Stomach (tissue), 4 donors: ENCODE results near the gene CHST9.

Experiments used
- CTCF ChIP-seq, 7 experiments: fragments of 450-650 bp in 4 of 7; fragments of 200-600 bp in 3 of 7; sonication (generic) in 3 of 7; IDR thresholded peaks; one replicate each; pipeline ENCODE4 v1.5.1; 2016 to 2019; ENCODE audit warnings: antibody characterized with exemption in 7 of 7, control low read depth in 2 of 7, mild to moderate bottlenecking in 1 of 7
- POLR2A ChIP-seq, 4 donors: fragments of 450-650 bp; IDR thresholded peaks; one replicate each; pipeline ENCODE4 v1.6.1; 2016; ENCODE audit warnings: antibody characterized with exemption in 4 of 4, control low read depth in 2 of 4, mild to moderate bottlenecking in 1 of 4, moderate library complexity in 1 of 4

- TF ChIP-seq POLR2A (IDR thresholded peaks at IDR 0.05) (no peak), CTCF (IDR thresholded peaks at IDR 0.05) (no peak)
Measured at GRCh38 chr18:27014841-27015240, 170.3 kb downstream of the CHST9 start.
